ENCODE measurements around the gene SNCAIP. TPM values are rescaled to one million over a fixed set of nuclear protein-coding genes. Genes with fewer than 3 reads are reported as not detected.

The SNCAIP gene
- total RNA-seq, 1 experiment from 2014 or later, result not detected

DNA sequence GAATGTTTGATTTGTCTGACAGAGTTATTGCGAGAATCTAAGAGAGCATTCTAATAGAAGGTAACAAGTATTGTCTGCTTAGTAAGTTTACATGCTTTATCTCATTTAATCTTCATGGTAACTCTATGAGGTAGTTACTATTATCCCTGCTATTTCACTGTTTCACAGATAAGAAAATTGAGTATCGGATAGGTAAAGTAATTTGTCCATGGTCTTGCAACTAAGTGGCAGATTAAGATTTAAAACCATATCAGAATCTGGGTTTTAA is 118.2 kb downstream of the SNCAIP start:
- POLR2A ChIA-PET, result no interaction called here
- CTCF ChIA-PET, result interaction anchor here (0.7 kb wide), 1 partner anchor 106 kb away, joined by 5 read pairs; no protein-coding TSS in a partner anchor
- H3K4me1 ChIP-seq (ENCODE audit: control insufficient read depth, insufficient read depth, low read length), result no peaks in the 10 kb centered on the region
- BruUV-seq (replicated peaks), result no TSS peak
- ATAC-seq (no peak), DNase-seq (ENCODE audit: low read depth, low spot score) (no peak)
- no peak overlapping the region for H3K4me3 ChIP-seq (ENCODE audit: low read depth in 2 of 2, low read length in 2 of 2)
- no peaks in the 10 kb centered on the region for H3K27me3 ChIP-seq (ENCODE audit: control insufficient read depth, insufficient read depth, low read length)
- intact Hi-C loops (cut with micrococcal nuclease; ENCODE audit: unreplicated experiment) (no loop called here), in situ Hi-C loops (cut with HindIII; ENCODE audit: low pct_unique_long_range_greater_than_20kb, low sequenced_read_pairs) (no loop called here)
- H3K27ac ChIP-seq (ENCODE audit: low read length), result no peak overlapping the region
- H3K9me3 ChIP-seq (ENCODE audit: control insufficient read depth, insufficient read depth, low read depth, low read length), result no peaks in the 10 kb centered on the region
- TF ChIP-seq, protein P1, sequence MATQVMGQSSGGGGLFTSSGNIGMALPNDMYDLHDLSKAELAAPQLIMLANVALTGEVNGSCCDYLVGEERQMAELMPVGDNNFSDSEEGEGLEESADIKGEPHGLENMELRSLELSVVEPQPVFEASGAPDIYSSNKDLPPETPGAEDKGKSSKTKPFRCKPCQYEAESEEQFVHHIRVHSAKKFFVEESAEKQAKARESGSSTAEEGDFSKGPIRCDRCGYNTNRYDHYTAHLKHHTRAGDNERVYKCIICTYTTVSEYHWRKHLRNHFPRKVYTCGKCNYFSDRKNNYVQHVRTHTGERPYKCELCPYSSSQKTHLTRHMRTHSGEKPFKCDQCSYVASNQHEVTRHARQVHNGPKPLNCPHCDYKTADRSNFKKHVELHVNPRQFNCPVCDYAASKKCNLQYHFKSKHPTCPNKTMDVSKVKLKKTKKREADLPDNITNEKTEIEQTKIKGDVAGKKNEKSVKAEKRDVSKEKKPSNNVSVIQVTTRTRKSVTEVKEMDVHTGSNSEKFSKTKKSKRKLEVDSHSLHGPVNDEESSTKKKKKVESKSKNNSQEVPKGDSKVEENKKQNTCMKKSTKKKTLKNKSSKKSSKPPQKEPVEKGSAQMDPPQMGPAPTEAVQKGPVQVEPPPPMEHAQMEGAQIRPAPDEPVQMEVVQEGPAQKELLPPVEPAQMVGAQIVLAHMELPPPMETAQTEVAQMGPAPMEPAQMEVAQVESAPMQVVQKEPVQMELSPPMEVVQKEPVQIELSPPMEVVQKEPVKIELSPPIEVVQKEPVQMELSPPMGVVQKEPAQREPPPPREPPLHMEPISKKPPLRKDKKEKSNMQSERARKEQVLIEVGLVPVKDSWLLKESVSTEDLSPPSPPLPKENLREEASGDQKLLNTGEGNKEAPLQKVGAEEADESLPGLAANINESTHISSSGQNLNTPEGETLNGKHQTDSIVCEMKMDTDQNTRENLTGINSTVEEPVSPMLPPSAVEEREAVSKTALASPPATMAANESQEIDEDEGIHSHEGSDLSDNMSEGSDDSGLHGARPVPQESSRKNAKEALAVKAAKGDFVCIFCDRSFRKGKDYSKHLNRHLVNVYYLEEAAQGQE (IDR thresholded peaks at IDR 0.05; ENCODE audit: insufficient read depth in 1 of 2, low read depth in 2 of 2, low read length in 1 of 2), result no peak
- TF ChIP-seq TCF7L2 (IDR thresholded peaks at IDR 0.05; ENCODE audit: low read depth, low read length), result no peak
- TF ChIP-seq SIN3A (IDR thresholded peaks at IDR 0.05; ENCODE audit: borderline replicate concordance, insufficient read depth, low read depth, low read length), result no peak
- TF ChIP-seq, protein P2, sequence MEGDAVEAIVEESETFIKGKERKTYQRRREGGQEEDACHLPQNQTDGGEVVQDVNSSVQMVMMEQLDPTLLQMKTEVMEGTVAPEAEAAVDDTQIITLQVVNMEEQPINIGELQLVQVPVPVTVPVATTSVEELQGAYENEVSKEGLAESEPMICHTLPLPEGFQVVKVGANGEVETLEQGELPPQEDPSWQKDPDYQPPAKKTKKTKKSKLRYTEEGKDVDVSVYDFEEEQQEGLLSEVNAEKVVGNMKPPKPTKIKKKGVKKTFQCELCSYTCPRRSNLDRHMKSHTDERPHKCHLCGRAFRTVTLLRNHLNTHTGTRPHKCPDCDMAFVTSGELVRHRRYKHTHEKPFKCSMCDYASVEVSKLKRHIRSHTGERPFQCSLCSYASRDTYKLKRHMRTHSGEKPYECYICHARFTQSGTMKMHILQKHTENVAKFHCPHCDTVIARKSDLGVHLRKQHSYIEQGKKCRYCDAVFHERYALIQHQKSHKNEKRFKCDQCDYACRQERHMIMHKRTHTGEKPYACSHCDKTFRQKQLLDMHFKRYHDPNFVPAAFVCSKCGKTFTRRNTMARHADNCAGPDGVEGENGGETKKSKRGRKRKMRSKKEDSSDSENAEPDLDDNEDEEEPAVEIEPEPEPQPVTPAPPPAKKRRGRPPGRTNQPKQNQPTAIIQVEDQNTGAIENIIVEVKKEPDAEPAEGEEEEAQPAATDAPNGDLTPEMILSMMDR (IDR thresholded peaks at IDR 0.05), result no peak
- TF ChIP-seq POLR2AphosphoS5 (IDR thresholded peaks at IDR 0.05; ENCODE audit: low read depth, low read length), result no peak
- H3K36me3 ChIP-seq (ENCODE audit: control insufficient read depth, insufficient read depth, low read length), result no peaks in the 10 kb centered on the region

DNA sequence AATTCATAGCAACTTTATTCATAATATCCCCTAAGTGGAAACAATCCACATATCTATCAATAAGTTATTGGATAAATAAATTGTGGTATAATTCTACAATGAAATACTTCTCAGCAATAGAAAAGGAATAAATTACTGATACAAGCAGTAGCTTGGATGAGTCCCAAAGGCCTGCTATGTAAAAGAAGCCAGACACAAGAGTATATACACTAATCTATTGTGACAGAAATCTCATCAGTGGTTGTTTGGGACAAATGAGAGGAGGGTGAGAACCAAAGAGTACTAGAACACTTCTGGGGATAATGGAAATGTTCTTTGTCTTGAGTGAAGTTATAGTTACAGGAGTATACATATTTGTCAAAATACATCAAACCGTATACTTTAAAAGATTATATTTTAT is 119.3 kb downstream of the SNCAIP start:
- POLR2A ChIA-PET, result no interaction called here
- Histone ChIP-seq H3K36me3 (ENCODE audit: control insufficient read depth, insufficient read depth, low read length) (no peaks in the 10 kb centered on the region), H3K4me1 (ENCODE audit: control insufficient read depth, insufficient read depth, low read length) (no peaks in the 10 kb centered on the region), H3K27ac (ENCODE audit: low read length) (no peak overlapping the region), H3K9me3 (ENCODE audit: control insufficient read depth, insufficient read depth, low read depth, low read length) (no peaks in the 10 kb centered on the region), H3K4me3 (ENCODE audit: low read depth in 2 of 2, low read length in 2 of 2) (no peak overlapping the region), H3K27me3 (ENCODE audit: control insufficient read depth, insufficient read depth, low read length) (no peaks in the 10 kb centered on the region)
- in situ Hi-C loops (cut with HindIII; ENCODE audit: low pct_unique_long_range_greater_than_20kb, low sequenced_read_pairs), result no loop called here
- intact Hi-C loops (cut with micrococcal nuclease; ENCODE audit: unreplicated experiment), result no loop called here
- no TSS peak for BruUV-seq (replicated peaks)
- CTCF ChIA-PET, result no interaction called here
- no peak for DNase-seq (ENCODE audit: low read depth, low spot score)
- TF ChIP-seq, protein P1 (IDR thresholded peaks at IDR 0.05; ENCODE audit: insufficient read depth in 1 of 2, low read depth in 2 of 2, low read length in 1 of 2), result no peak
- no peak for TF ChIP-seq SIN3A (IDR thresholded peaks at IDR 0.05; ENCODE audit: borderline replicate concordance, insufficient read depth, low read depth, low read length)
- TF ChIP-seq, protein P2 (IDR thresholded peaks at IDR 0.05), result no peak
- ATAC-seq, result no peak
